A549 treated with DMSO at 1 μM for 4 hours (cell line): ENCODE data around the gene STEEP1. TPM values are rescaled to one million over a fixed set of nuclear protein-coding genes. Genes with fewer than 3 reads are reported as not detected.

Source experiments
- total RNA-seq: library from RNA; stranded (reverse); fragments of 200-300 nt; extraction: Qiagen RNA extraction; gene quantifications from 5 replicates; pipeline ENCODE4 v1.2.3, GENCODE V29; 2022; ENCODE audit warnings: low read depth

Gene STEEP1
- 31.1 to 40.9 TPM (median 33.2 TPM) in 5 replicates for total RNA-seq

DNA sequence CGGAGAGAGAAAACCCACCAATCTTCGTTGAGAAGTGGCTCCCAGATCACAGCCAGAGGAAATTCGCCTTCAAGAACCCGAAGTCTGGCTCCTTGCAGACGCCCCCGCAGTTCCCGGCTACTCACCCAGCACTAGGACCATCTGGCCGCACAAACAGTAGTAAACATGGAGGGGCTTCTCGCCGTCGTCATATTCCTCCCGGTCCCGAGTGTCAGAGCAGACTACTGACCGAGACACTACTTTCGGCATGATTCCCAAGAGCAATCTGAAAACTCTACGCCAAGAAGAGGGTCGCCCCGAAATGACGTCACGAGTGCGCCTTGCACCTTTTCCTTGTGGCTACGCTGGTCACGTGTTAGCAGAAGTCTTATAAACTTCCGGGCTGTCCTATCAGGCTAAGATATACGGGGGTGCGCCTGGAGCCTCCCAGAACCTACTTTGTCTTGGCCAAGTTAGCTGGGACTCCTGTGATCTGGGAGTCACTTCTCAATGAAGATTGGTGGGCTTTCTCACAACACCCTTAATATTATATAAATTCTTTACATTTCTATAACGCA is at the start of gene STEEP1:
TSS of gene STEEP1 (minus strand) at position 303 of the 557 bp plus-strand sequence. CDS start at position 249, 54 bp downstream.

DNA sequence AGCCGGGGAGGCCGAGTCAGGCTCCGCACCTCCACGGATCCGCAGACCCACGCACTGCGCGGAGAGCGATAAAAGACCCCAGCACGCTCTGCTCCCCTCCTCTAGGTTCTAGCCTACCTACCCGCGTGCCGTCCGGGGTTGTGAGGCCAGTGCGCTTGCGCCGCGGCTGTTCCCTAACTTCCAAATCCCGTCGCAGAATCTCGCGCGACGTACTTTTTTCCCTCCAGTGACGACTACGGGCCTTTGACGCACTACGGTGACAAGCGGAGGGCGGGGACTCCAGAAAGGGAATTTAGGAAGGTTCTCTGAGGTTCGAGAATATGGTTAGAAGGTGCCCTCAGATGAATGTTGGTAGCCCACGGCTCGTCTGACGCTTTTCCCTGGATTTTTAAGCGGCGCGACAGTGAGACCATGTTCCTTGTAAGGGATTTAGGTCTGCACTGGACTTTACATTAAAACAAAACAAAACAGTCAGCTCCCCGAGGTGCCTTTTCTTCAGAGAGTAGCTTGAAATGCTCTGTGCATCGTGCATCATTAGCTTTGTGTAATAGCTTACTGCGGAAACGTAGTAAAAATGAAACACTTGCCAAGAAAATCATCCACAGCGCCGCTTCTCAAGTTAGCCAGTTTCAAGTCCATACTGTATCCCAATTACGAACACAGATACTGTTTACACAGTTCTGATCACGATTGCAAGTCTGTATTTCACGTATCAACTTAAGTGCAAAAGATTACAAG is 41.2 kb upstream of the STEEP1 start, which contains the start of gene NKRF:
TSS of gene NKRF (minus strand) at position 145 of the 738 bp plus-strand sequence.

DNA sequence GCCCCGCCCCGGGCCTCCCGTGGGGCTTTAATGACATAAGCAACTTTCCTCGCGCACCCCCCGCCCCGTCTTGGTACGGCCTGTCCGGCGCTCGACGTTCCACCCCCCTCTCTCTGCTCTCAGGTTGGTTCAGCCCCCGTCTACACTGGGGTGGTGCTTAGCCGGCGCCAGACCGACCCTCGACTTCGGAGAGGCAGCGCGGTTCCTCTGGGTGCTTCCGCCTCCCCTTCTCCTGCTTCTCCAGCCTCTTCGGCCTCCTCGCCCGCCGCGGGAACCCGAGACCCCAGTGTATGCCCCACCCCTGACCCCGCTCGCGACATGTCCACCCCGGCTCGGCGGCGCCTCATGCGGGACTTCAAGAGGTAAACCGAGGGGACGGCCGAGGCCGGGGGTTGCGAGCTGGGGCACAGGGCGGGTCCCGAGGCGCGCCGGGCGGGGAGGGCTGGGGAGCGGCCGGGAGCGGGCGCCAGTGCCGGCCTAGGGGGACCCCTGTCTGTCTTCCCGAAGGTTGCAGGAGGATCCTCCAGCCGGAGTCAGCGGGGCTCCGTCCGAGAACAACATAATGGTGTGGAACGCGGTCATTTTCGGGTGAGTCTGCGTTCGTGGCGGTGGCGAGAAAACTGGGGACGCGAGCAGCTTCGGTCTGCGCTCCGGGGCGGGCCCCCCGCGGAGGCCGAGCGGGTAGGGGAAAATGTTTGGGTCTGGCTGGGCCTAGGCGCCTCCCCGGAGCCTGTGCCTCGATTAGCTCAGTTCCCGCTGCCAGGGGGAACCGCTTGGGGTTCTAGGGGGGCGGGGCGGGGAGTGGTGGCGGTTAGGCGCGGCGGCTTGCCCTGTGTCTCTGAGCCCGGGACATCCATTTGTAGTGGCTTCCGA is 9.4 kb upstream of the STEEP1 start, which contains the start of gene UBE2A:
TSS of gene UBE2A (plus strand) at position 170 of the 873 bp plus-strand sequence. CDS start at position 319, 149 bp downstream.

Other genes starting within 250 kb of the STEEP1 start
- 22.6 to 35.2 TPM (median 32.5 TPM) in 5 replicates for gene SLC25A43, start 166.1 kb downstream of the STEEP1 start, total RNA-seq
- gene SLC25A5, start 97.0 kb downstream of the STEEP1 start, total RNA-seq = 721 to 779 TPM (median 753 TPM) in 5 replicates
- 133 to 145 TPM (median 139 TPM) in 5 replicates for gene UBE2A, start 9.2 kb upstream of the STEEP1 start, total RNA-seq
- gene NKRF, start 41.0 kb upstream of the STEEP1 start, total RNA-seq = 18.1 to 21.4 TPM (median 19.6 TPM) in 5 replicates
- 9.6 to 12.2 TPM (median 10.4 TPM) in 5 replicates for gene SEPTIN6, start 127.8 kb upstream of the STEEP1 start, total RNA-seq
- gene SOWAHD, start 193.2 kb upstream of the STEEP1 start, total RNA-seq = 0.09 to 0.14 TPM (median 0.10 TPM) in 4 of 5 replicates, not detected in the other
- gene RPL39, start 226.2 kb upstream of the STEEP1 start, total RNA-seq = 3,241 to 5,158 TPM (median 3,698 TPM) in 5 replicates